GM12892 (cell line): ENCODE data around the gene TMOD2.

Source experiments
- DNase-seq: peaks from one replicate; pipeline ENCODE4 v3.0.0; 2011; ENCODE audit not compliant: insufficient read length
- FAIRE-seq: peaks from 2 replicates; lab custom pipeline; 2011; peaks lifted over from hg19 to GRCh38; lab: Jason Lieb, UNC
- POLR2A ChIP-seq: IDR thresholded peaks from 2 replicates; pipeline ENCODE4 v1.6.1; 2011; ENCODE audit warnings: low read depth, low read length, control low read depth
- POLR2AphosphoS5 ChIP-seq: IDR thresholded peaks from 2 replicates; pipeline ENCODE4 v1.6.1; 2011; ENCODE audit warnings: low read depth, low read length, control low read depth
- TAF1 ChIP-seq: IDR thresholded peaks from 2 replicates; pipeline ENCODE4 v1.6.1; 2011; ENCODE audit warnings: low read depth, mild to moderate bottlenecking, control low read depth, low read length, borderline replicate concordance

The TMOD2 gene

GRCh38 chr15:51838270-51838669 lies 86.9 kb downstream of the TMOD2 start:
- FAIRE-seq (no peak), DNase-seq (no peak)
- TF ChIP-seq POLR2A: no peak
- TF ChIP-seq POLR2AphosphoS5: no peak
- TF ChIP-seq TAF1: no peak

- FAIRE-seq (no peak), DNase-seq (no peak)
- TF ChIP-seq POLR2AphosphoS5 (no peak), TAF1 (no peak), POLR2A (no peak)
Measured at GRCh38 chr15:51840692-51841091, 89.3 kb downstream of the TMOD2 start.

GRCh38 chr15:51841406-51842040 lies 90.1 kb downstream of the TMOD2 start:
- DNase-seq (no peak), FAIRE-seq (no peak)
- TF ChIP-seq POLR2A (no peak), POLR2AphosphoS5 (no peak), TAF1 (no peak)

- no peak for FAIRE-seq
- no peak for DNase-seq
- TF ChIP-seq POLR2A: no peak
- no peak for TF ChIP-seq TAF1
- TF ChIP-seq POLR2AphosphoS5: no peak
Measured at GRCh38 chr15:51842265-51842664, 90.9 kb downstream of the TMOD2 start.

- peak; percentile 24 for FAIRE-seq
- no peak for DNase-seq
Measured at GRCh38 chr15:51842852-51843737, 91.7 kb downstream of the TMOD2 start.

GRCh38 chr15:51844747-51845426 lies 93.5 kb downstream of the TMOD2 start:
- DNase-seq: no peak
- TF ChIP-seq POLR2A (no peak), TAF1 (no peak), POLR2AphosphoS5 (no peak)
- FAIRE-seq: no peak

More at GRCh38 chr15:51842852-51843737, 91.7 kb downstream of the TMOD2 start:
- TF ChIP-seq POLR2A: no peak
- TF ChIP-seq POLR2AphosphoS5: no peak
- TF ChIP-seq TAF1: no peak

GRCh38 chr15:51846066-51846462 lies 94.7 kb downstream of the TMOD2 start:
- FAIRE-seq (no peak), DNase-seq (no peak)
- TF ChIP-seq POLR2A (no peak), POLR2AphosphoS5 (no peak), TAF1 (no peak)

- FAIRE-seq (no peak), DNase-seq (no peak)
- TF ChIP-seq TAF1 (no peak), POLR2AphosphoS5 (no peak), POLR2A (no peak)
Measured at GRCh38 chr15:51846463-51847230, 95.2 kb downstream of the TMOD2 start.

GRCh38 chr15:51848811-51849210 lies 97.4 kb downstream of the TMOD2 start:
- TF ChIP-seq POLR2AphosphoS5: no peak
- no peak for DNase-seq
- FAIRE-seq: no peak

- DNase-seq: no peak
- TF ChIP-seq POLR2A (no peak), TAF1 (no peak), POLR2AphosphoS5 (no peak)
- FAIRE-seq: no peak
Measured at GRCh38 chr15:51849860-51850259, 98.5 kb downstream of the TMOD2 start.

GRCh38 chr15:51853998-51854397 lies 102.6 kb downstream of the TMOD2 start:
- DNase-seq (no peak), FAIRE-seq (no peak)
- TF ChIP-seq TAF1 (no peak), POLR2A (no peak), POLR2AphosphoS5 (no peak)

- TF ChIP-seq TAF1: no peak
- TF ChIP-seq POLR2AphosphoS5: no peak
- no peak for TF ChIP-seq POLR2A
- DNase-seq: no peak
- FAIRE-seq: no peak
Measured at GRCh38 chr15:51855612-51856011, 104.2 kb downstream of the TMOD2 start.
